HFF-Myc (cell line): ENCODE measurements around the gene ZBTB47.

Experiments used
- DNase-seq: peaks from one replicate; pipeline ENCODE4 v3.0.0-alpha.2; 2011; ENCODE audit warnings: low read depth; ENCODE audit errors: extremely low read depth
- H3K4me3 ChIP-seq: replicated peaks from 2 replicates; pipeline ENCODE4 v1.5.1; 2011; ENCODE audit warnings: low read depth, mild to moderate bottlenecking, control low read depth, low read length
- TF ChIP-seq, protein P1 (sequence below): IDR thresholded peaks from 2 replicates; pipeline ENCODE4 v1.5.1; 2012; ENCODE audit warnings: mild to moderate bottlenecking, low read depth, low read length, control low read depth; ENCODE audit errors: missing control alignments

The ZBTB47 gene

GRCh38 chr3:42688016-42688415, 34.5 kb downstream of the ZBTB47 start:
- DNase-seq = no peak
- no peak overlapping the region for H3K4me3 ChIP-seq
- TF ChIP-seq, protein P1, sequence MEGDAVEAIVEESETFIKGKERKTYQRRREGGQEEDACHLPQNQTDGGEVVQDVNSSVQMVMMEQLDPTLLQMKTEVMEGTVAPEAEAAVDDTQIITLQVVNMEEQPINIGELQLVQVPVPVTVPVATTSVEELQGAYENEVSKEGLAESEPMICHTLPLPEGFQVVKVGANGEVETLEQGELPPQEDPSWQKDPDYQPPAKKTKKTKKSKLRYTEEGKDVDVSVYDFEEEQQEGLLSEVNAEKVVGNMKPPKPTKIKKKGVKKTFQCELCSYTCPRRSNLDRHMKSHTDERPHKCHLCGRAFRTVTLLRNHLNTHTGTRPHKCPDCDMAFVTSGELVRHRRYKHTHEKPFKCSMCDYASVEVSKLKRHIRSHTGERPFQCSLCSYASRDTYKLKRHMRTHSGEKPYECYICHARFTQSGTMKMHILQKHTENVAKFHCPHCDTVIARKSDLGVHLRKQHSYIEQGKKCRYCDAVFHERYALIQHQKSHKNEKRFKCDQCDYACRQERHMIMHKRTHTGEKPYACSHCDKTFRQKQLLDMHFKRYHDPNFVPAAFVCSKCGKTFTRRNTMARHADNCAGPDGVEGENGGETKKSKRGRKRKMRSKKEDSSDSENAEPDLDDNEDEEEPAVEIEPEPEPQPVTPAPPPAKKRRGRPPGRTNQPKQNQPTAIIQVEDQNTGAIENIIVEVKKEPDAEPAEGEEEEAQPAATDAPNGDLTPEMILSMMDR = no peak

- TF ChIP-seq, protein P1 = no peak
- H3K4me3 ChIP-seq = no peak overlapping the region
- DNase-seq = no peak
Measured at GRCh38 chr3:42688487-42689420, 35.3 kb downstream of the ZBTB47 start.

DNA sequence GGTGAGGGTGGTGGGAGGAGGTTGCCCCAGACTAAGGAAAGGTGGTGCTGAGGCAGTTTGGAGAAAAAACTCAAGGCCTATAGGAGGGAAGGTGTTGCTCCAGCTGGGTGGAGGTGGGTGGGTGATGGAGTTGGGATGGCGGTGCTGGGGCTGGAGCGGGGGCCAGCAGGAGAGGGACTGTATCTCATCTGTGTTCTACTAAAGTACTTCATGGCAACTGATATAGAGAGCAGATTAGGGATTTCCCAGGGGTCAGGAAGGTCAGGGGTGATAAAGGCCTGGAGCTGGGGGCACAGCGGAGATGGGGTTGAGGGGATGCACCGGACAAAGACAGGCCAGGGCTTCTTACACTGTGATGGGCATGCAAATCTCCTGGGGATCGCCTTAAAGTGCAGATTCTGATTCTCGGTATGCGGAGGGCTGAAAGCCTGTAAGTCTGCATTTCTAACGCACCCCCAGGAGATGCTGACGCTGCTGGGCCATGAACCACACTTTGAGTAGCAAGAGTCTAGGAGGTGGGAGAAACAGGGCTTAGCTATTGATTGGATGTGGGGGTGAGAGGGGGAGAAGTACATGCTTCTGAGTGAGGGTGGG, 36.0 kb downstream of the ZBTB47 start:
- TF ChIP-seq, protein P1 = no peak
- DNase-seq = no peak
- H3K4me3 ChIP-seq = no peak overlapping the region

DNA sequence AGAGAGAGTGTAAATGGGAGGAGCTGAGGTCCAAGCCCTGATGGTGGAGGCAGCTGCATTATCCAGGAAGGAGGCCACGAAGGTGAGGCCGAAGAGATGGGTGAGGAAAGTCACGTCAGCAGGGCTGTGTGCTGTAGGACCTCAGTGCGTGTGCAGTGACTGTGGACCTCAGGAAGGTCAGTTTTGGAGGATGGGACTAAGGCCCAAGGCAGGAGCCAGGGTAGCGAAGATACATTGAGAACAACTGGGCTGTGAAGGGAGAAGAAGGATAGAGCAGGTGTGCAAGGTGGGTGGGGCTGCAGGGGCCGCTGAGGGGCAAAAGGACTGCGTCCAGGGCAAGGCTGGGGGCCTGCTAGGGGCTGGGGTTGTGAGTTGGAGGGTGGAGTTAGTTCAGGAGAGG, 36.7 kb downstream of the ZBTB47 start:
- no peak overlapping the region for H3K4me3 ChIP-seq
- TF ChIP-seq, protein P1 = no peak
- DNase-seq = no peak

DNA sequence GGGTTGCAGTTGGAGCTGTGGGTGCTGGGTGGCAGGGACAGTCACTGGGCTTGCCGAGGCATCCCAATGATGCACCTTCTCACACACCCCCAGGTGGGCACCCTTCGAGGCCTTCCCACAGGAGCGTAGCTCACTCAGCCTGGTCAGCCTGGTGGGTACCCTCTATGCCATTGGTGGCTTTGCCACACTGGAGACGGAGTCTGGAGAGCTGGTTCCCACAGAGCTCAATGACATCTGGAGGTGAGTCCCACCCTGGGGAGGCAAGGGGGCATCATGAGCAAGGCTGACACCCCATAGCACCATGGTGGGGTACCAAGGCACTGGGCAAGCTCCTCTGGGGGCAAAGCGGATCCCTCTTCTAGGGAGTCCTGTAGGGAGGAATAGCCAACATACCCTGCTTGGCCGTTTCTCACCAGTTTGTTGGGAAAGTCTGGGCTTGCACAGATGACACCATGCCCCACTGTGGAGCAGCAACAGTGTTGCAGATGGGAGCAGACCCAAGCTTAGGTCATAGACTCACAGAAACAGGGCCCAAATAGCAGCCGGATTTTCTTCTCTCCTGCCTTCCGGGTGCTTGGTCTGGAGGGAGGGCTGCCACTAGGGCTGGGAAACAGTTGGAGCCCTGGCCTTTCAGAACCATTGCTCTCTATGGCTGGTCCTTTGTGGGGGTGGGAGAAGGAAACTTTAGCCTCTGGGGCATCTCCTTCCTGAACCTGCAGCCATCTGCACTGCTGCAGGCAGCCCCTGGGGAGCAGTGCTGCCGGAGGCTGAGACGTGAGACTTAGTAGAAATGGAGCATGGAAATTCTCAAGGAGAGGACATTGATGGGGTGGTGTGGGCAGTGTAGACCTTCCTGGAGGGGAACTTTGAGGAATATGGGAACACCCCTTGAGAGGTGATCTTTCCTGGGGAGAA, 37.5 kb downstream of the ZBTB47 start:
- DNase-seq = no peak
- H3K4me3 ChIP-seq = no peak overlapping the region
- TF ChIP-seq, protein P1 = no peak

GRCh38 chr3:42691816-42692666, 38.5 kb downstream of the ZBTB47 start:
- no peak for DNase-seq
- H3K4me3 ChIP-seq = no peak overlapping the region
- TF ChIP-seq, protein P1 = no peak
